Heart right ventricle (tissue), 16 donors: ENCODE measurements around the gene BID. TPM values are rescaled to one million over a fixed set of nuclear protein-coding genes. Genes with fewer than 3 reads are reported as not detected.

Source experiments
- ATAC-seq, 8 donors: fragments of 200-7000 bp; cut with Tn5 transposase; one replicate each; pipeline ENCODE4 v1.9.1; 2020; ENCODE audit warnings: mild to moderate bottlenecking in 8 of 8, moderate library complexity in 8 of 8, moderate number of reproducible peaks in 1 of 8
- DNase-seq, 2 donors: peaks; one replicate each; pipeline ENCODE4 v3.0.0-alpha.2; 2020
- H3K27ac ChIP-seq, 10 donors: fragments of 200-600 bp; sonication (generic) in 2 of 10; one replicate each; pipeline versions ENCODE4 v1.5.0 to v1.8.0; 2020 to 2022; ENCODE audit warnings: mild to moderate bottlenecking in 3 of 10
- H3K27me3 ChIP-seq, 7 donors: fragments of 200-600 bp; one replicate each; pipeline ENCODE4 v1.8.0; 2021 to 2022; ENCODE audit warnings: mild to moderate bottlenecking in 2 of 7
- H3K36me3 ChIP-seq, 9 donors: fragments of 200-600 bp; sonication (generic) in 1 of 9; one replicate each; pipeline versions ENCODE4 v1.5.0 to v1.8.0; 2020 to 2022; ENCODE audit warnings: mild to moderate bottlenecking in 2 of 9
- H3K4me1 ChIP-seq, 9 donors: fragments of 200-600 bp; sonication (generic) in 1 of 9; one replicate each; pipeline versions ENCODE4 v1.5.0 to v1.8.0; 2020 to 2022; ENCODE audit warnings: mild to moderate bottlenecking in 4 of 9
- H3K4me3 ChIP-seq, 10 donors: fragments of 200-600 bp; sonication (generic) in 2 of 10; one replicate each; pipeline versions ENCODE4 v1.5.0 to v1.8.0; 2020 to 2022; ENCODE audit warnings: mild to moderate bottlenecking in 7 of 10, moderate library complexity in 2 of 10
- H3K9me3 ChIP-seq, 11 donors: fragments of 200-600 bp in 10 of 11; sonication (generic) in 2 of 11; one replicate each; pipeline versions ENCODE4 v1.5.0 to v1.8.0; 2013 to 2022; ENCODE audit warnings: mild to moderate bottlenecking in 2 of 11, control low read depth in 1 of 11, moderate library complexity in 1 of 11
- WGBS, 2 donors: extraction: QIAGEN DNeasy Blood & Tissue Kit; methylation state at CpG; one replicate each; pipeline ENCODE4 v1.1.7; 2013; ENCODE audit warnings: inconsistent platforms in 1 of 2; 5-methylcytosine and 5-hydroxymethylcytosine counted together
- intact Hi-C, 10 donors: fragments of 100-400 bp; cut with DNase I; formaldehyde crosslinking; loops; one replicate each; pipeline versions ENCODE4 v1.11.1 to v1.14.2; 2022
- polyA plus RNA-seq, 2 donors: library from polyadenylated mRNA; stranded (reverse); fragments of 200-250 nt; gene quantifications; one replicate each; pipeline ENCODE4 v1.2.3, GENCODE V29; 2013
- total RNA-seq, 10 donors: library from RNA; stranded (reverse); fragmentation: NEBNext Ultra II Directional in 3 of 10; extraction: Animal tissue kit (Norgen Biotek cat#: 25700) in 3 of 10; gene quantifications; one replicate each; pipeline versions ENCODE4 v1.2.1 to v1.2.4, GENCODE V29; 2021 to 2023
- TF ChIP-seq, protein P1 (sequence below), 9 donors: fragments of 200-600 bp; sonication (generic) in 2 of 9; IDR thresholded peaks; one replicate each; pipeline versions ENCODE4 v1.5.0 to v1.8.0; 2021 to 2022; ENCODE audit warnings: antibody characterized with exemption in 9 of 9, mild to moderate bottlenecking in 5 of 9, moderate library complexity in 1 of 9
- donor health status: Arrhythmogenic right ventricular cardiomyopathy.
- donor health status: ischemic (EF 13 %, LVEDD 7.1; RV severe dilation, severe dysfunction).
- donor health status: healthy with polysubstance abuse.
- donor health status: DM: no; HTN: yes; CAD: no.
- donor health status: DM: no; HTN: no; CAD: no.
- donor health status: ischemic (EF 25% LVEDD 6.9; RV normal size, moderate dysfunction).
- donor health status: ischemic (EF 25% LVEDD 5.7; RV mildly dilated, moderate dysfunction).
- donor health status: healthy.
- donor health status: DM: yes; HTN: yes; CAD: no.
- donor health status: Ischemic cardiomyopathy.
- donor health status: ischemic (EF 35%, LVEDD 5.7; RV mildly dilated, moderate dysfunction).
- donor health status: nonischemic (EF 11% LVEDD 7.7; RV severe dilation, severe dysfunction).
- donor health status: DM: yes; HTN: yes; CAD: no.
- donor health status: PGD.
- donor health status: ischemic (EF 29% LVEDD 5.4; RV normal size, mild dysfunction).
- donor health status: nonischemic (EF 23%, LVEDD 6.1; RV moderate dilation, normal function).

BID gene
- total and polyA plus RNA-seq, 12 donors: 5.6 to 42.9 (median 10.9) TPM

DNA sequence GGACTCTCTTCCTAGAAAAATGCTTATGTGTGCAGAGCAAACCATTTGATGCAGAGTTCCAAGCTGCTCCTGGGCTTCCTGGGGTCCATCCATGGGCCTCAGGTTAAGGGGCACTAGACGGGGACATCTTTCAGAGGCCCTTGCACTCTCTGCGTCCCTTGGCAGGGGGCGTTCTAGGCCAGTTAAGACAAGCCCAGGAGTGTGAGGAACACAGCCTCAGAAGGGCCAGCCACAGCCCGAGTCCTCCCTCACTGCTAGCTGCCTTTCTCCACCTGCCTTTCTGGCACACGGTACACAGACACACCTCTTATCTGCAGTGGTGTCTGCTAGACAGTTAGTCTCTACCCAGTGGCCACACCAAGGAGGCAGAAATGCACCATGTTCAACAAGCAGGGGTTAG lies 18.0 kb upstream of the BID start:
- Histone ChIP-seq H3K4me3 (no peak overlapping the region), H3K36me3 (peaks cover 0 to 88% (median 20%) of the 10 kb centered on the region in 9 donors), H3K27ac (no peak overlapping the region), H3K4me1 (peaks cover 0 to 10% (median 6%) of the 10 kb centered on the region in 9 donors), H3K9me3 (no peaks in the 10 kb centered on the region), H3K27me3 (no peaks in the 10 kb centered on the region)
- ATAC-seq (peak in 1 of 8 donors; percentile 1), DNase-seq (no peak)
- intact Hi-C loops: no loop called here
- WGBS, 2 donors: 60 to 77% methylated on average over 5 of the region's 5 CpGs
- TF ChIP-seq, protein P1, sequence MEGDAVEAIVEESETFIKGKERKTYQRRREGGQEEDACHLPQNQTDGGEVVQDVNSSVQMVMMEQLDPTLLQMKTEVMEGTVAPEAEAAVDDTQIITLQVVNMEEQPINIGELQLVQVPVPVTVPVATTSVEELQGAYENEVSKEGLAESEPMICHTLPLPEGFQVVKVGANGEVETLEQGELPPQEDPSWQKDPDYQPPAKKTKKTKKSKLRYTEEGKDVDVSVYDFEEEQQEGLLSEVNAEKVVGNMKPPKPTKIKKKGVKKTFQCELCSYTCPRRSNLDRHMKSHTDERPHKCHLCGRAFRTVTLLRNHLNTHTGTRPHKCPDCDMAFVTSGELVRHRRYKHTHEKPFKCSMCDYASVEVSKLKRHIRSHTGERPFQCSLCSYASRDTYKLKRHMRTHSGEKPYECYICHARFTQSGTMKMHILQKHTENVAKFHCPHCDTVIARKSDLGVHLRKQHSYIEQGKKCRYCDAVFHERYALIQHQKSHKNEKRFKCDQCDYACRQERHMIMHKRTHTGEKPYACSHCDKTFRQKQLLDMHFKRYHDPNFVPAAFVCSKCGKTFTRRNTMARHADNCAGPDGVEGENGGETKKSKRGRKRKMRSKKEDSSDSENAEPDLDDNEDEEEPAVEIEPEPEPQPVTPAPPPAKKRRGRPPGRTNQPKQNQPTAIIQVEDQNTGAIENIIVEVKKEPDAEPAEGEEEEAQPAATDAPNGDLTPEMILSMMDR (IDR thresholded peaks at IDR 0.05): no peak

DNA sequence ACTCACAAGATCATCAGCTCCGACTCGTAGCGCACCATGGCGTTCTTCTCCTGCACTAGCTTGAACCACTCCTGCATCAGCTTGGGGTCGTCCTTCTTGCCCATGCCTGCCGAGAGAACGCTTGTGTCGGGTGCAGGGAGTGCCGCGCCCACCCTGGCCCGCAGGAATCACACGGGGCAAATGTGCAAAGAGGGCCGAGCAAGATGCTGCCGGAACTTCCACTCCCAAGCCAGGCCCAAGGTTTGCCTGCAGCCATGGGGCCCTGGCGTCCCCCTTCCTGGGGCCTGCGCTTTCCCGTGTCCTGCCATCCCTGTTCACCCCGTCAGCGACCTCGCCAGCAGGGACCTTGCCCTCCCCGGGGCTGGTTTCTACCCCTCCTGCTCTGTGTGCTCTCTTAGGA lies 16.9 kb upstream of the BID start:
- DNase-seq (no peak), ATAC-seq (no peak)
- Histone ChIP-seq H3K9me3 (no peaks in the 10 kb centered on the region), H3K27ac (no peak overlapping the region), H3K4me3 (no peak overlapping the region), H3K36me3 (peaks cover 0 to 77% (median 15%) of the 10 kb centered on the region in 9 donors), H3K4me1 (peaks cover 6 to 21% (median 17%) of the 10 kb centered on the region in 9 donors), H3K27me3 (no peaks in the 10 kb centered on the region)
- intact Hi-C loops: no loop called here
- TF ChIP-seq, protein P1 (IDR thresholded peaks at IDR 0.05): no peak
- 91 to 94% methylated on average over 21 of the region's 21 CpGs for WGBS, 2 donors

DNA sequence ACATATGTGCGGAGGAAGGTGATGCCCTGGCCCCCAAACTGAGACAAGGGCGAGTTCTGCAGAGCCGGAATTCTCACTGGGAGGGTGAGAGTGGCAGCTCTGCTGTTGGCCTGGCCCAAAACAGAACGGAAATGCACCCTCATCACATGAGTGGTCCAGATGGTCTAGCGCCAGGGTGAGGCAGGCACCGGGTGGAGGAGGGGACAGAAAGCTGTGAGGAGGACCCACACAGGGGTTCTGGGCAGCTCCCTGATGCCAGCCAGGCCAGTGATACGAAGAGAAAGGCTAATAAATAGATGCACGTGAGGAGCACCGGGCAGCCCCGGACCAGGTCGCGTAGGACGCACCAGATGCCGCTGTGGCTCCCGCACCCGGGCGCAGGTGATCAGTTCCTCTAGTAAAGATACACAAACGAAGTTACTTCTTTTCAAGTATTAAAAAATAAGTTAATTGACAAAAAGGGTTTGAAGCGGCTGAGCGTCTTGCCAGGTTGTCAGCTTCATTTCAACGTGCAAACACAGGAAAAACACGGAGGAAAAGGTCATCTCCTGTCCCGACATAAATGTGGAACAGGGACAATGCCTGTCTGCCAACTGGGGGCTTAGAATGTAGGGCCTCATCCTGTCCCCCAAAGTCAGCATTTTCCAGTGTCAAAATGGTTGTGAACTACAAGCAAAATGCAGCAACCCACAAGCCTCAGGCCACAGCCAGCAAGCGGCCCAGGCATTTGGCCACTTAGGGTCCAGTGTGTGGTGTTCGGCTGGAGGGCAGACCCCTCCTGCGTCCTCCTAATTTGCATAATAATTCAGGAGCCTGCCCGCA lies 15.3 kb upstream of the BID start:
- peaks cover 11 to 30% (median 26%) of the 10 kb centered on the region in 9 donors for H3K4me1 ChIP-seq
- ATAC-seq (no peak), DNase-seq (no peak)
- H3K27ac ChIP-seq: no peak overlapping the region
- no peaks in the 10 kb centered on the region for H3K9me3 ChIP-seq
- WGBS, 2 donors: 90 to 91% methylated on average over 27 of the region's 27 CpGs
- TF ChIP-seq, protein P1 (IDR thresholded peaks at IDR 0.05): no peak
- intact Hi-C loops: loop anchor here in 3 of 10 donors (5.0 to 10.0 kb wide), 4 partner anchors 47 to 225 kb away; partner anchors contain the start of gene SLC25A18 (in 1 of the 3)
- H3K36me3 ChIP-seq: peaks cover 0 to 63% (median 13%) of the 10 kb centered on the region in 9 donors
- H3K27me3 ChIP-seq: no peaks in the 10 kb centered on the region
- H3K4me3 ChIP-seq: no peak overlapping the region

DNA sequence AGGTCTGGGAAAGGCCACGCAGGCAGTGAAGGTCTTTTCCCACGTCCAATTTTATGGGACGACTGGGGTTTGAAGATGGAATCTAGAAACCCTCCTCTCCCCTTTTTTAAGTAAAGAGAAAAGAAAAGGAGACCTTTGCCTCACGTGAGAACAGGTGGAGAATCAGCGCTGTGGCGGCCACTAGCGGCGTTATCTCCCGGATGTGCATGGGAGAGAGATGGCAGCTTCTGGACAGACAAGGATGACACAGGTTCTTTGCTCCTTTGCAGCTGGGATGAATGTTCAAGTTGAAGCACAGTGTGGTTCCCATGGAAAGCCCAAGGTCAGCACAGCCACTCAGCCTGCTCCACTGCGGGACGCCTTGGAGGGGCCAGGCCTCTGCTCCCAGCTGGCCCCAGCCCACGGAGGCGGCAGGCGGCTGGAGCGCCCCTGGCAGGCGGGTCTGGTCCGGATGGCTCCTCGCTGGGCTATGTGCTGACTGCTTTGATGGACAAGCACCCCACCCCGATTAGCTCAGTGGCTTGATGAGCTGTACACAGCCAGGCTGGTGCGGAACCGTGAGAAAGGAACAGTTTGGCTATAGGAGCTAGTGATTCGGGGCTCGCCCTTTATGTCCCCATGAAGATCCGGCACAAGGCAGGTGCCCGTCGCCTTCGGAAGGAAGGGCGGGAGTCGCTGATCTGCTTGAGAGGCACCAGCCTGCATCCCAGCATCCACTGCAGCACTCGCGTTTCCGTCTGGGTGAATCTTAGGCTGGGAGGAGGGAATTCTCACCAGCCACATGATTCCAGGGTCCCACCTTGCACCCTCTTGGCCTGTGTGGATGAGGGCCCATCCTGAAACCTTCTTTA lies 14.5 kb upstream of the BID start:
- peaks cover 0 to 57% (median 13%) of the 10 kb centered on the region in 9 donors for H3K36me3 ChIP-seq
- TF ChIP-seq, protein P1 (IDR thresholded peaks at IDR 0.05): no peak
- intact Hi-C loops: loop anchor here in 3 of 10 donors (5.0 to 10.0 kb wide), 4 partner anchors 46 to 224 kb away; partner anchors contain the start of gene SLC25A18 (in 1 of the 3)
- WGBS, 2 donors: 89 to 92% methylated on average over 32 of the region's 32 CpGs
- H3K4me3 ChIP-seq: no peak overlapping the region
- peaks cover 11 to 30% (median 26%) of the 10 kb centered on the region in 9 donors for H3K4me1 ChIP-seq
- peak overlapping the region in 3 of 10 donors; percentile 6 to 90 (median 88) for H3K27ac ChIP-seq
- no peak for DNase-seq
- no peak for ATAC-seq
- H3K27me3 ChIP-seq: no peaks in the 10 kb centered on the region
- H3K9me3 ChIP-seq: no peaks in the 10 kb centered on the region
